Measurements from ENCODE around the gene FAM184A. TPM values are rescaled to one million over a fixed set of nuclear protein-coding genes. Genes with fewer than 3 reads are reported as not detected.
A peak's percentile ranks its signal among the peaks of the same experiment; 100 is the strongest.

FAM184A gene
- total RNA-seq, 2 experiments from 2014 or later: 7.6 to 10.8 TPM

DNA sequence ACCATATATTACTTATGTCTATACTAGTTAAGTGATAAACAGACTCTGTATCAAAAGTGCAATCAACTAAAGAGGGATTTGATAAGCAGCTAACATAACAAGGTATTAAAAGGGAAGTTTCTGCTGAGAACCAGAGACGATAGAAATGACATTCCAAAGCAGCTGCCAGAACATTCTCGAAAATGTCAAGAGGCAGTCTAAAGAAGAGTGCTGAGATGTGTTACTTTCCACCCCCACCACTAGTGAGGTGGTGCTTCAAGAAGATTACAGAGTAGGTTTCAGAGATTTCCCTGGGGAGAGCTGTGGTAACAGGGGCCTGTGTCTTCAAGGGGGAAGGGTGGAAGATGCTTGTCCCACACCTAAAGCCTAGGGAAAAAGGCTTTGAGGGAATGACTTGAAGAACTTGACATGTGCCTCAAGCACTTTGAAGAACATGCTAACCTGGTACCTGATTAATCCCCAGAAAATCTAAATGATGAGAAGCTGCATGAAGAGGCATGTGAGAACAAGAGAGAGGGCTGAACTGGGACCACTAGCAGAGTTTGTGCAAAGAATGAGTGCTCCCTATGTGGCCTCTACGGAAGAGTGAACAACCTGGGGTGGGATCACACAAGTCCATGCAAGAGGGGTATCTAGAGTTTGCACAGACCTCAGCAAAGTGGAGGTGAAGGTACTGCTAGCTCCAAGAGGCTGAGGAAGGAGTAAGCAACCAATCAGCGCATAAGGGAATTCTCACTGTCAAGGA lies 5.0 kb downstream of the FAM184A start:
- Mint-ChIP-seq H3K9me3 (no peaks in the 10 kb centered on the region), H3K27me3 (no peaks in the 10 kb centered on the region), H3K36me3 (no peaks in the 10 kb centered on the region), H3K27ac (no peak overlapping the region), H3K4me1 (ENCODE audit: low read depth) (peaks cover 39% of the 10 kb centered on the region), H3K4me3 (no peak overlapping the region)
- ChIA-PET CTCF (interaction anchor here (0.5 to 1.4 kb wide), 3 partner anchors 12 to 75 kb away, joined by 3 to 4 read pairs (median 3); no protein-coding TSS in a partner anchor), POLR2A (interaction anchor here (1.0 kb wide), 1 partner anchor 19 kb away, joined by 3 read pairs; no protein-coding TSS in a partner anchor)
- no peak for DNase-seq
- intact Hi-C loops (cut with micrococcal nuclease): loop anchor here (10.0 kb wide), 1 partner anchor 589 kb away; no protein-coding TSS in a partner anchor

GRCh38 chr6:119071576-119071975 lies 6.9 kb downstream of the FAM184A start:
- POLR2A ChIA-PET: no interaction called here
- Mint-ChIP-seq H3K27me3 (no peaks in the 10 kb centered on the region), H3K9me3 (no peaks in the 10 kb centered on the region), H3K4me1 (ENCODE audit: low read depth) (peaks cover 29% of the 10 kb centered on the region), H3K4me3 (no peak overlapping the region), H3K27ac (no peak overlapping the region), H3K36me3 (no peaks in the 10 kb centered on the region)
- no peak for DNase-seq
- CTCF ChIA-PET: interaction anchor here (0.6 kb wide), 1 partner anchor 58 kb away, joined by 3 read pairs; no protein-coding TSS in a partner anchor
- intact Hi-C loops (cut with micrococcal nuclease): loop anchor here (10.0 kb wide), 1 partner anchor 587 kb away; no protein-coding TSS in a partner anchor

DNA sequence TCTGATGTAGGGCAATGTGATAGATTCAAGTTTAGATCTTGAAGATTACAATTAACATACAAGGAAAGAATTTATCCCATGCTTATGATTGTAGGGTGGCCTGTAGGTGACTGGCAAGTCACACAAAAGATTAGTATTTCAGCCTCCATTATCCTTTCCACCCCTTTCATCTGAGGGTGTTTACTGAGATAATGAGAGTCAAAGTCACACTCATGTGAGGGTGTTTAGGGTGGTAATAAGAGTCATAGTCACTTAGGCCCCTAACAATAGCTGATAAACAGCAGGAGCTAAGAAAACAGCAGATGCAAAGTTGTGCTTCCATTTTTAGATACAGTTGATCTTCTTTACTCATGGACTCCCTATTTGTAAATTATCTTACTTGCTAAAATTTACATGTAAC lies 11.4 kb downstream of the FAM184A start:
- ChIA-PET POLR2A (no interaction called here), CTCF (no interaction called here)
- H3K27ac Mint-ChIP-seq: no peak overlapping the region
- H3K36me3 Mint-ChIP-seq: no peaks in the 10 kb centered on the region
- H3K9me3 Mint-ChIP-seq: no peaks in the 10 kb centered on the region
- intact Hi-C loops (cut with micrococcal nuclease): no loop called here
- no peaks in the 10 kb centered on the region for H3K27me3 Mint-ChIP-seq
- no peak for DNase-seq
- no peaks in the 10 kb centered on the region for H3K4me1 Mint-ChIP-seq (ENCODE audit: low read depth)
- no peak overlapping the region for H3K4me3 Mint-ChIP-seq

DNA sequence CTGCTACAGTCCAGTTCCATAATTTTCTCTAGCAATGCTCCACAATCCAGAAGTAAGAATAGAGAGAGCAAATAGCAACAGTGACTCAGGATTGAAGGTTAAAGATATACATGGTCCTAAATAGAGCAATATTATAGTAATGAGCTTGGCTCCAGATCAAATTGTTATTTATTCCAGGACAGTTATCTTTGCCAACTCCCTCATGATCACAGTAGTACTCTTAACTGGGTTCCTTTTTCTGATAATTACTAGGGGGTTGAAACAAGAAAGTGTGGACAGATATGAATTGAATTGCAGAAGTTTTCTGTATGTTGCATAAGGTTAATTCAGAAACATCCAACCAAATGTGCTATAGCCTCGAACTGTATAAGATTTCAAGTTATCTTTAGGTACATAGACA lies 11.9 kb downstream of the FAM184A start:
- ChIA-PET CTCF (no interaction called here), POLR2A (no interaction called here)
- intact Hi-C loops (cut with micrococcal nuclease): no loop called here

GRCh38 chr6:119065955-119066354 lies 12.5 kb downstream of the FAM184A start:
- CTCF ChIA-PET: no interaction called here
- DNase-seq: no peak
- H3K27ac Mint-ChIP-seq: no peak overlapping the region
- H3K36me3 Mint-ChIP-seq: no peaks in the 10 kb centered on the region
- peaks cover under 1% of the 10 kb centered on the region for H3K4me1 Mint-ChIP-seq (ENCODE audit: low read depth)
- no peaks in the 10 kb centered on the region for H3K27me3 Mint-ChIP-seq
- intact Hi-C loops (cut with micrococcal nuclease): no loop called here
- POLR2A ChIA-PET: no interaction called here
- H3K4me3 Mint-ChIP-seq: no peak overlapping the region
- H3K9me3 Mint-ChIP-seq: no peaks in the 10 kb centered on the region

More for the DNA sequence above, 11.9 kb downstream of the FAM184A start:
- no peak overlapping the region for H3K27ac Mint-ChIP-seq
- H3K4me3 Mint-ChIP-seq: no peak overlapping the region
- no peak for DNase-seq
- H3K4me1 Mint-ChIP-seq (ENCODE audit: low read depth): no peaks in the 10 kb centered on the region
- H3K36me3 Mint-ChIP-seq: no peaks in the 10 kb centered on the region
- no peaks in the 10 kb centered on the region for H3K9me3 Mint-ChIP-seq
- H3K27me3 Mint-ChIP-seq: no peaks in the 10 kb centered on the region

GRCh38 chr6:119065382-119065781 lies 13.1 kb downstream of the FAM184A start:
- Mint-ChIP-seq H3K4me3 (no peak overlapping the region), H3K27me3 (no peaks in the 10 kb centered on the region), H3K4me1 (ENCODE audit: low read depth) (peaks cover 5% of the 10 kb centered on the region), H3K36me3 (no peaks in the 10 kb centered on the region), H3K27ac (no peak overlapping the region), H3K9me3 (no peaks in the 10 kb centered on the region)
- no peak for DNase-seq
- POLR2A ChIA-PET: no interaction called here
- CTCF ChIA-PET: interaction anchor here (0.7 kb wide), 1 partner anchor 45 kb away, joined by 3 read pairs; no protein-coding TSS in a partner anchor
- intact Hi-C loops (cut with micrococcal nuclease): no loop called here

- ChIA-PET CTCF (no interaction called here), POLR2A (no interaction called here)
- Mint-ChIP-seq H3K27ac (no peak overlapping the region), H3K4me1 (ENCODE audit: low read depth) (peaks cover 9% of the 10 kb centered on the region), H3K27me3 (no peaks in the 10 kb centered on the region), H3K36me3 (no peaks in the 10 kb centered on the region), H3K9me3 (no peaks in the 10 kb centered on the region), H3K4me3 (no peak overlapping the region)
- DNase-seq: no peak
- intact Hi-C loops (cut with micrococcal nuclease): no loop called here
Measured at GRCh38 chr6:119063491-119063890, 15.0 kb downstream of the FAM184A start.

DNA sequence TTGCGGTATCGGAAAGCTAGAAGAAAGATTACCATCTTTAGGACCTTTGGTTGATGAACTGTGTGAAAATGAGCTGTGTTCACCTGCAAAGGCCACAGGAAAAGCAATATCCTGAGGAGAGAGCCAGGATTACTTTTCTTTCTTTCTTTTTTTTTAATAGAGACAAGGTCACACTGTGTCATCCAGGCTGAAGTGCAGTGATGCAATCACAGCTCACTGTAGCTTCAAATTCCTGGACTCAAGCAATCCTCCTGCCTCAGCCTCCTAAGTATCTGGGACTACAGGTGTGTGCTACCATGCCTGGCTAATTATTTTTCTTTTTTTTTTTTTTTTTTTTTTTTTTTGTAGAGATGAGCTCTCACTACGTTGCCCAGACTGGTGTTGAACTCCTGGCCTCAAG lies 17.2 kb downstream of the FAM184A start:
- Mint-ChIP-seq H3K4me1 (ENCODE audit: low read depth) (peaks cover 11% of the 10 kb centered on the region), H3K4me3 (no peak overlapping the region), H3K27ac (no peak overlapping the region), H3K36me3 (no peaks in the 10 kb centered on the region), H3K27me3 (no peaks in the 10 kb centered on the region), H3K9me3 (no peaks in the 10 kb centered on the region)
- no peak for DNase-seq
- CTCF ChIA-PET: interaction anchor here (0.7 to 1.3 kb wide), 2 partner anchors 13 to 221 kb away, joined by 3 read pairs; no protein-coding TSS in a partner anchor
- POLR2A ChIA-PET: interaction anchor here (1.3 kb wide), 1 partner anchor 16 kb away, joined by 4 read pairs; no protein-coding TSS in a partner anchor
- intact Hi-C loops (cut with micrococcal nuclease): no loop called here

- Mint-ChIP-seq H3K9me3 (no peaks in the 10 kb centered on the region), H3K27me3 (no peaks in the 10 kb centered on the region), H3K4me1 (ENCODE audit: low read depth) (peaks cover 11% of the 10 kb centered on the region), H3K36me3 (no peaks in the 10 kb centered on the region), H3K4me3 (no peak overlapping the region), H3K27ac (no peak overlapping the region)
- ChIA-PET POLR2A (interaction anchor here (1.3 kb wide), 1 partner anchor 17 kb away, joined by 4 read pairs; no protein-coding TSS in a partner anchor), CTCF (interaction anchor here (0.7 to 1.3 kb wide), 4 partner anchors 13 to 222 kb away, joined by 3 read pairs; no protein-coding TSS in a partner anchor)
- no peak for DNase-seq
- intact Hi-C loops (cut with micrococcal nuclease): no loop called here
Measured at GRCh38 chr6:119060255-119060907, 18.1 kb downstream of the FAM184A start.

GRCh38 chr6:119055069-119055468 lies 23.4 kb downstream of the FAM184A start:
- Mint-ChIP-seq H3K36me3 (no peaks in the 10 kb centered on the region), H3K4me1 (ENCODE audit: low read depth) (peaks cover 23% of the 10 kb centered on the region), H3K27me3 (no peaks in the 10 kb centered on the region), H3K4me3 (no peak overlapping the region), H3K9me3 (peaks cover 6% of the 10 kb centered on the region), H3K27ac (no peak overlapping the region)
- CTCF ChIA-PET: no interaction called here
- intact Hi-C loops (cut with micrococcal nuclease): no loop called here
- POLR2A ChIA-PET: no interaction called here
- DNase-seq: no peak

DNA sequence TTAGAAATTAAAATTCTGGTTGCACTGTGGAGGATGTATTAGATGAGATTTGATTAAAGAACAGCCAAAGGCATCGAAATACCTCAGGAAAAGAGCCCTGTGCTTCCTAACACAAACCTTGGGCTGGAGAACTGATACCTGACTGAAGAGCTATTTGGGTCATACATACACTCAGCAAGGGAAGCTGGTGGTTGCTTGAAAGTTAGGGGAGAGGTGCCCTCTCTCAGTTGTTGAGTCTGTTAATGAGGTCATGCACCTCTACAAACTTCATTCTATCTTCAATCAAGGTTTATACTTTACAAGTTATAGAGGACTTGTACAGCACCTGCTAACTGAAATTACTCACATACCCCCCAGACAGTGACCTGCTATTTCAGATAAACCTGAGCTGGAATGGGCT lies 25.5 kb downstream of the FAM184A start:
- CTCF ChIA-PET: interaction anchor here (1.0 to 1.4 kb wide), 3 partner anchors 9 to 58 kb away, joined by 3 to 7 read pairs (median 6); no protein-coding TSS in a partner anchor
- Mint-ChIP-seq H3K36me3 (no peaks in the 10 kb centered on the region), H3K27me3 (no peaks in the 10 kb centered on the region), H3K9me3 (peaks cover 6% of the 10 kb centered on the region), H3K4me3 (no peak overlapping the region), H3K27ac (peak overlapping the region; percentile 47), H3K4me1 (ENCODE audit: low read depth) (peaks cover 22% of the 10 kb centered on the region)
- no peak for DNase-seq
- POLR2A ChIA-PET: interaction anchor here (0.9 to 2.2 kb wide), 3 partner anchors 10 to 24 kb away, joined by 3 to 7 read pairs (median 4); no protein-coding TSS in a partner anchor
- intact Hi-C loops (cut with micrococcal nuclease): loop anchor here (1.0 kb wide), 2 partner anchors 10 to 23 kb away; no protein-coding TSS in a partner anchor

DNA sequence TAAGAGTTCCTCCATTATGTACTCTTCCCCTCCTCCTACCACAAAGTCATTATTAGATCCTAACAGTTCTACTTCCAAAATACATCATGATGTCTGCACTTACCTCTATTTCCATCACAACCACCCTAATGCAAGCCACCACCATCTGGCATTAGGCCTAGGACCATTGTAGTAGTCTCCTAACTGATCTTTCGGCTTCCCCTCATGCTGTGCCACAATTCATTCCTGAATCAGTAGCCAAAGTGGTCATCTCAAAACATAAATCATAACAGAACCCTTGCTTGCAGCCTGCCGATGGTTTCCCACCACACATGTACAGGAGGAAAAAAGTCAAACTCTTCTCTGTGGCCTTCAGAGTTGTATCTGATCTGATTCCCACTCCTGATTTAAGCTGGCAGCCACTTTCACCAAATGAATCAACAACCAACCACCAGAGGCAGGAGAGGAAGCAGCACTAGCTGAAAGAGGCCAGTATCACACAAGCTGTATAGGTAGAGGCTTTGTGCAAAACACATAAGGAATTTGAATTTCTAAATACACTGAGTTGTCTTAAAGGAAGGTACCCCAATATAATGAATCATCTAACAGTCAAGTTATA lies 26.1 kb downstream of the FAM184A start:
- DNase-seq: peak; percentile 76
- Mint-ChIP-seq H3K27ac (no peak overlapping the region), H3K36me3 (no peaks in the 10 kb centered on the region), H3K4me3 (no peak overlapping the region), H3K27me3 (no peaks in the 10 kb centered on the region), H3K9me3 (peaks cover 6% of the 10 kb centered on the region), H3K4me1 (ENCODE audit: low read depth) (peaks cover 20% of the 10 kb centered on the region)
- intact Hi-C loops (cut with micrococcal nuclease): loop anchor here (1.0 kb wide), 2 partner anchors 9 to 24 kb away; no protein-coding TSS in a partner anchor
- CTCF ChIA-PET: interaction anchor here (1.0 to 1.4 kb wide), 3 partner anchors 8 to 58 kb away, joined by 3 to 7 read pairs (median 6); no protein-coding TSS in a partner anchor
- POLR2A ChIA-PET: interaction anchor here (0.9 to 2.2 kb wide), 2 partner anchors 9 to 25 kb away, joined by 3 to 7 read pairs; no protein-coding TSS in a partner anchor
